Measurements from ENCODE around the gene CC2D2A.

GRCh38 chr4:15558561-15558960 is 88.9 kb downstream of the CC2D2A start:
- TF ChIP-seq CTCF (conservative IDR thresholded peaks at IDR 0.05; ENCODE audit: low read depth, low read length) (no peak), EZH2 (IDR thresholded peaks at IDR 0.05; ENCODE audit: borderline replicate concordance, low read depth, low read length, poor library complexity, severe bottlenecking) (no peak)
